Neural crest cell (in vitro differentiated cells): ENCODE results near the gene RENBP. TPM values are rescaled to one million over a fixed set of nuclear protein-coding genes. Genes with fewer than 3 reads are reported as not detected.

Source experiments
- DNase-seq: peaks from one replicate; pipeline ENCODE4 v3.0.0; 2021; ENCODE audit warnings: low read depth, mixed read lengths, low spot score
- H3K27ac Mint-ChIP-seq: one replicate; pipeline ENCODE4 v1.8.0; 2021; ENCODE audit warnings: mild to moderate bottlenecking, mixed read lengths; ENCODE audit not compliant: unreplicated experiment
- H3K27me3 Mint-ChIP-seq: 2 replicates; pipeline ENCODE4 v1.8.0; 2021; ENCODE audit warnings: low read depth, mild to moderate bottlenecking, mixed read lengths
- H3K36me3 Mint-ChIP-seq: 2 replicates; pipeline ENCODE4 v1.8.0; 2021; ENCODE audit warnings: low read depth, mild to moderate bottlenecking, mixed read lengths
- H3K4me1 Mint-ChIP-seq: 2 replicates; pipeline ENCODE4 v1.8.0; 2021; ENCODE audit warnings: mixed read lengths
- H3K4me3 Mint-ChIP-seq: one replicate; pipeline ENCODE4 v1.8.0; 2021; ENCODE audit warnings: mild to moderate bottlenecking, mixed read lengths
- H3K9me3 Mint-ChIP-seq: 2 replicates; pipeline ENCODE4 v1.8.0; 2021; ENCODE audit warnings: mixed read lengths
- total RNA-seq: library from RNA; stranded (reverse); gene quantifications from 2 replicates; pipeline ENCODE4 v1.2.1, GENCODE V29; 2021
- TF ChIP-seq, protein P1 (sequence below): fragments of 200-600 bp; sonication (generic); conservative IDR thresholded peaks from 2 replicates; pipeline ENCODE4 v1.5.0; 2021; ENCODE audit warnings: antibody characterized with exemption, mild to moderate bottlenecking

Gene RENBP
- total RNA-seq, 1 donor from 2014 or later = 11.4 TPM

GRCh38 chrX:153969125-153969903 lies 24.9 kb upstream of the RENBP start:
- DNase-seq = no peak
- TF ChIP-seq, protein P1, sequence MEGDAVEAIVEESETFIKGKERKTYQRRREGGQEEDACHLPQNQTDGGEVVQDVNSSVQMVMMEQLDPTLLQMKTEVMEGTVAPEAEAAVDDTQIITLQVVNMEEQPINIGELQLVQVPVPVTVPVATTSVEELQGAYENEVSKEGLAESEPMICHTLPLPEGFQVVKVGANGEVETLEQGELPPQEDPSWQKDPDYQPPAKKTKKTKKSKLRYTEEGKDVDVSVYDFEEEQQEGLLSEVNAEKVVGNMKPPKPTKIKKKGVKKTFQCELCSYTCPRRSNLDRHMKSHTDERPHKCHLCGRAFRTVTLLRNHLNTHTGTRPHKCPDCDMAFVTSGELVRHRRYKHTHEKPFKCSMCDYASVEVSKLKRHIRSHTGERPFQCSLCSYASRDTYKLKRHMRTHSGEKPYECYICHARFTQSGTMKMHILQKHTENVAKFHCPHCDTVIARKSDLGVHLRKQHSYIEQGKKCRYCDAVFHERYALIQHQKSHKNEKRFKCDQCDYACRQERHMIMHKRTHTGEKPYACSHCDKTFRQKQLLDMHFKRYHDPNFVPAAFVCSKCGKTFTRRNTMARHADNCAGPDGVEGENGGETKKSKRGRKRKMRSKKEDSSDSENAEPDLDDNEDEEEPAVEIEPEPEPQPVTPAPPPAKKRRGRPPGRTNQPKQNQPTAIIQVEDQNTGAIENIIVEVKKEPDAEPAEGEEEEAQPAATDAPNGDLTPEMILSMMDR = peak; percentile 31
- H3K4me3 Mint-ChIP-seq = peak overlapping the region; percentile 98
- H3K36me3 Mint-ChIP-seq = peaks cover 6% of the 10 kb centered on the region
- peaks cover 7% of the 10 kb centered on the region for H3K27me3 Mint-ChIP-seq
- peak overlapping the region; percentile 83 for H3K27ac Mint-ChIP-seq
- peaks cover 47% of the 10 kb centered on the region for H3K4me1 Mint-ChIP-seq
- no peaks in the 10 kb centered on the region for H3K9me3 Mint-ChIP-seq

DNA sequence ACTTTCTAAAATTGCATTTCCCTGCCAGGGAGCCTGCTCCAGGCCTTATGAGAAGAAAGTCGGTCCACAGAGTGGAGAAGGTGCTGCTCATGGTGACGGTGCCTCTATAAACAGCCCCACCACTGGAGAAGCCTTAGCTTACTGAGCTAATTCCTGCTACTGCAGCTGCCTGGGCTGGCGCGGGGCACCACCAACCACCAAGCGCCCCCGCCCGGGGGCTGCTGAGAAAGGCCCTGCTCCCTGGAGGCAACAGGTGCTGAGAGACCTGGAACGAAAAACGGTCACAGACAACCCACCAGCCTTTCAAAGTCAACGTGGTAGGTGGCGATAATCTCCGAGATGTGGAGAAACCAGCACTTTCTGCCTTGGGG lies 24.3 kb upstream of the RENBP start:
- H3K9me3 Mint-ChIP-seq = no peaks in the 10 kb centered on the region
- H3K36me3 Mint-ChIP-seq = peaks cover 6% of the 10 kb centered on the region
- peaks cover 41% of the 10 kb centered on the region for H3K4me1 Mint-ChIP-seq
- DNase-seq = no peak
- peak overlapping the region; percentile 98 for H3K4me3 Mint-ChIP-seq
- H3K27ac Mint-ChIP-seq = no peak overlapping the region
- H3K27me3 Mint-ChIP-seq = peaks cover 7% of the 10 kb centered on the region
- TF ChIP-seq, protein P1 = no peak

GRCh38 chrX:153968255-153968654 lies 23.8 kb upstream of the RENBP start:
- DNase-seq = no peak
- Mint-ChIP-seq H3K9me3 (no peaks in the 10 kb centered on the region), H3K36me3 (peaks cover 6% of the 10 kb centered on the region), H3K27me3 (peaks cover 7% of the 10 kb centered on the region), H3K27ac (peak overlapping the region; percentile 81), H3K4me1 (peaks cover 36% of the 10 kb centered on the region), H3K4me3 (peak overlapping the region; percentile 98)
- TF ChIP-seq, protein P1 = no peak

- H3K9me3 Mint-ChIP-seq = no peaks in the 10 kb centered on the region
- peak overlapping the region; percentile 98 for H3K4me3 Mint-ChIP-seq
- peak overlapping the region; percentile 81 for H3K27ac Mint-ChIP-seq
- no peak for DNase-seq
- H3K36me3 Mint-ChIP-seq = peaks cover 9% of the 10 kb centered on the region
- TF ChIP-seq, protein P1 = no peak
- peaks cover 32% of the 10 kb centered on the region for H3K4me1 Mint-ChIP-seq
- H3K27me3 Mint-ChIP-seq = peaks cover 7% of the 10 kb centered on the region
Measured at GRCh38 chrX:153967536-153968224, 23.2 kb upstream of the RENBP start.

GRCh38 chrX:153966841-153967535 lies 22.5 kb upstream of the RENBP start:
- Mint-ChIP-seq H3K27ac (peak overlapping the region; percentile 43), H3K27me3 (peaks cover 7% of the 10 kb centered on the region), H3K36me3 (peaks cover 11% of the 10 kb centered on the region), H3K4me3 (peak overlapping the region; percentile 98), H3K9me3 (no peaks in the 10 kb centered on the region), H3K4me1 (peaks cover 32% of the 10 kb centered on the region)
- TF ChIP-seq, protein P1 = no peak
- DNase-seq = no peak
